Caki2 (cell line): ENCODE data around the gene OOSP4B. TPM values are rescaled to one million over a fixed set of nuclear protein-coding genes. Genes with fewer than 3 reads are reported as not detected.
"Not testable (repeated sequence)": the region's sequence is repeated elsewhere in the genome, so short reads cannot be mapped to it uniquely, and the experiment has no call there.

Experiments used
- DNase-seq: peaks from one replicate; pipeline ENCODE4 v3.0.0-alpha.2; 2015; ENCODE audit warnings: low read depth
- in situ Hi-C: cut with HindIII; loops from 2 replicates; pipeline ENCODE4 v1.10.0; 2016; ENCODE audit warnings: low sequenced_read_pairs, low pct_unique_long_range_greater_than_20kb, mixed read lengths
- total RNA-seq: library from RNA; depleted of rRNA; stranded (reverse); fragments of >200 nt; shearing (Covaris generic); gene quantifications from 2 replicates; pipeline ENCODE4 v1.2.3, GENCODE V29; 2014; ENCODE audit warnings: low replicate concordance; rRNA removed

Gene OOSP4B
- total RNA-seq, 1 experiment from 2014 or later: not detected

DNA sequence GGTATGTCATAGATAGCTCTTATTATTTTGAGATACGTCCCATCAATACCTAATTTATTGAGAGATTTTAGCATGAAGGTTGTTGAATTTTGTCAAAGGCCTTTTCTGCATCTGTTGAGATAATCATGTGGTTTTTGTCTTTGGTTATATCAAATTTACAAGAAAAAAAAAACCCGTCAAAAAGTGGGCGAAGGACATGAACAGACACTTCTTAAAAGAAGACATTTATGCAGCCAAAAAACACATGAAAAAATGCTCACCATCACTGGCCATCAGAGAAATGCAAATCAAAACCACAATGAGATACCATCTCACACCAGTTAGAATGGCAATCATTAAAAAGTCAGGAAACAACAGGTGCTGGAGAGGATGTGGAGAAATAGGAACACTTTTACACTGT, 33.9 kb downstream of the OOSP4B start:
- DNase-seq, in situ Hi-C loops: not testable (repeated sequence)

- in situ Hi-C loops: no loop called here
Measured at GRCh38 chr11:60056349-60056969, 39.5 kb downstream of the OOSP4B start, which contains the start of gene MS4A3. TSS of gene MS4A3 (plus strand) at chr11:60056665. CDS start at chr11:60061161, 4,496 bp downstream.

DNA sequence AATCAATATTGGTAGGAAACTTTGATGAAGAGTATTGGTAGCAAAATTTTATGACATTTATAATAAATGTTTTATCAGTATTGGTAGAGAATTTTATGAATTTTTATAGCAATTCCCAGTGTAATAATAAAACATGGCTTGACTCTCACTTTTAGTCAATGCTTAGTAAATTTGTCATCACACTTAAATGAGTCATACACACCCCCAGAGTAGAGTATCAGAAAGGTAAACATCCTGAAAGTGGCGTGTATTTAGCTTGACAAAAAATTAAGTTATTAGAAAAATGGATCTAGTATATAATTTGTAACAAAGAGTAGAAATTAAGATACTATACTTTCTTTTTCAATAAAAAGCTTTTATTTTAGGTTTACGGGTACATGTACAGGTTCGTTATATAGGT, 42.1 kb downstream of the OOSP4B start:
- no peak for DNase-seq
- in situ Hi-C loops: no loop called here

More at GRCh38 chr11:60056349-60056969, 39.5 kb downstream of the OOSP4B start, which contains the start of gene MS4A3:
- no peak for DNase-seq

- in situ Hi-C loops: no loop called here
- no peak for DNase-seq
Measured at GRCh38 chr11:60059521-60060240, 42.7 kb downstream of the OOSP4B start.

GRCh38 chr11:60064111-60064510, 47.1 kb downstream of the OOSP4B start:
- DNase-seq: no peak
- in situ Hi-C loops: no loop called here

- in situ Hi-C loops: no loop called here
- DNase-seq: no peak
Measured at GRCh38 chr11:60065801-60066200, 48.8 kb downstream of the OOSP4B start.

GRCh38 chr11:60069450-60069849, 52.5 kb downstream of the OOSP4B start:
- in situ Hi-C loops: no loop called here
- DNase-seq: no peak

- in situ Hi-C loops, DNase-seq: not testable (repeated sequence)
Measured at GRCh38 chr11:60071644-60072043, 54.7 kb downstream of the OOSP4B start.

GRCh38 chr11:60077216-60077817, 60.3 kb downstream of the OOSP4B start:
- no peak for DNase-seq

DNA sequence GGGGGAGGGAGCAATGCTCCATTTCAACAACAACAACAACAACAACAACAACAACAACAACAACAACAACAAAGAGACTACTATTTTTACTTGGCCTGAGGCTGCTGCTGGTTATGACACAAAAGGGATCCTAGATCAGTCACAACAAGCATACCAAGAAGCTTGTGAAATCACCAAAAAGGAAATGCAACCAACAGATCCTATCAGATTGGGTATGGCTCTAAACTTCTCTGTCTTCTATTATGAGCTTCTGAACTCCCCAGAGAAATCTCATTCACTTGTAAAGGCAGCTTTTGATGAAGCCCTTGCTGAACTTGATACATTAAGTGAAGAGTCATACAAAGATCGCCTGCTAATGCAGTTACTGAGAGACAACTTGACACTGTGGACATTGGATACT, 61.0 kb downstream of the OOSP4B start:
- in situ Hi-C loops: no loop called here
- DNase-seq: no peak

More at GRCh38 chr11:60077216-60077817, 60.3 kb downstream of the OOSP4B start:
- in situ Hi-C loops: no loop called here

DNA sequence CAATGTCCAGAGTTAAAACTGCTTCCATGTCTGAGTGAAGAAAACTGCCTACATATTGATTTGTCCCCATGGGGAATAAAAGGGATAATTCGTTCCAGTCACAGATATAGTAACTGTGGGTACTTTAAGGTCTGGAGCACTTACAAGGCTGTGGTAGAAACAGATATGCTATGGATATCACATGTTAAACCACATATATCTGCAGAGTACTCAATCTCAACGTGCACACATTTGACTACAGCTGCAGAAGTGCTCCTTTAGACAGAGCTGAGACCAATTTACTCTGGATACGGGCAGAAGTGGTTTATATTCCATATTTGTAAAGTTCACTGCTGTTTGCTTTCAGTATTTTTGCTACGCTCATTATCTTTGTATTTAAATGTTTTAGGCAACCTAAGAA, 61.8 kb downstream of the OOSP4B start:
- no peak for DNase-seq
- in situ Hi-C loops: no loop called here

- in situ Hi-C loops: no loop called here
- no peak for DNase-seq
Measured at GRCh38 chr11:60080535-60080934, 63.6 kb downstream of the OOSP4B start.

Other genes with a start within 250 kb of the OOSP4B start
- gene MRPL16, start 206.4 kb upstream of the OOSP4B start, total RNA-seq: 66.6 and 80.4 TPM in 2 replicates
- gene CBLIF, start 171.7 kb upstream of the OOSP4B start, total RNA-seq: not detected in 2 replicates
- 3.1 and 10.6 TPM in 2 replicates for gene TCN1, start 150.7 kb upstream of the OOSP4B start, total RNA-seq
- gene OOSP3, start 138.4 kb upstream of the OOSP4B start, total RNA-seq: not detected in 2 replicates
- gene OOSP1, start 78.7 kb upstream of the OOSP4B start, total RNA-seq: not detected in 2 replicates
- gene OOSP4A, start 53.1 kb upstream of the OOSP4B start, total RNA-seq: not detected in 2 replicates
- gene OOSP2, start 23.2 kb downstream of the OOSP4B start, total RNA-seq: not detected in 2 replicates
- not detected in 2 replicates for gene MS4A3, start 39.5 kb downstream of the OOSP4B start, total RNA-seq
- gene MS4A2, start 71.5 kb downstream of the OOSP4B start, total RNA-seq: not detected in 2 replicates
- gene MS4A6A, start 165.9 kb downstream of the OOSP4B start, total RNA-seq: not detected in 2 replicates
- gene MS4A4E, start 226.0 kb downstream of the OOSP4B start, total RNA-seq: not detected in 2 replicates